Large intestine (tissue), 3 donors: ENCODE data around the gene SEMA5A. TPM values are rescaled to one million over a fixed set of nuclear protein-coding genes. Genes with fewer than 3 reads are reported as not detected.

ENCODE experiments used
- DNase-seq, 2 donors: peaks; one replicate each; pipeline versions ENCODE4 v3.0.0 to v3.0.0-alpha.2; 2013
- H3K27ac ChIP-seq: one replicate; pipeline ENCODE4 v1.5.1; 2013; ENCODE audit warnings: low read length
- H3K27me3 ChIP-seq: 2 replicates; pipeline ENCODE4 v1.6.1; 2013; ENCODE audit warnings: low read length; ENCODE audit not compliant: control insufficient read depth, insufficient read depth
- H3K36me3 ChIP-seq: 2 replicates; pipeline ENCODE4 v1.6.1; 2013; ENCODE audit warnings: low read length; ENCODE audit not compliant: control insufficient read depth, insufficient read depth
- H3K4me1 ChIP-seq: one replicate; pipeline ENCODE4 v1.6.1; 2013; ENCODE audit warnings: low read length; ENCODE audit not compliant: control insufficient read depth, insufficient read depth
- H3K4me3 ChIP-seq: one replicate; pipeline ENCODE4 v1.5.1; 2013; ENCODE audit warnings: low read length
- H3K9me3 ChIP-seq: one replicate; pipeline ENCODE4 v1.6.1; 2013; ENCODE audit warnings: mild to moderate bottlenecking, low read depth, low read length, moderate library complexity; ENCODE audit not compliant: control insufficient read depth
- WGBS: methylation state at CpG from one replicate; pipeline ENCODE4 v1.1.5; 2013; ENCODE audit warnings: low lambda C conversion rate; ENCODE audit not compliant: insufficient coverage; 5-methylcytosine and 5-hydroxymethylcytosine counted together
- polyA plus RNA-seq: library from polyadenylated mRNA; unstranded; fragments of 120-200 nt; gene quantifications from one replicate; pipeline ENCODE4 v1.2.1, GENCODE V29; 2013

The SEMA5A gene
- polyA plus RNA-seq, 1 donor = 11.9 TPM

DNA sequence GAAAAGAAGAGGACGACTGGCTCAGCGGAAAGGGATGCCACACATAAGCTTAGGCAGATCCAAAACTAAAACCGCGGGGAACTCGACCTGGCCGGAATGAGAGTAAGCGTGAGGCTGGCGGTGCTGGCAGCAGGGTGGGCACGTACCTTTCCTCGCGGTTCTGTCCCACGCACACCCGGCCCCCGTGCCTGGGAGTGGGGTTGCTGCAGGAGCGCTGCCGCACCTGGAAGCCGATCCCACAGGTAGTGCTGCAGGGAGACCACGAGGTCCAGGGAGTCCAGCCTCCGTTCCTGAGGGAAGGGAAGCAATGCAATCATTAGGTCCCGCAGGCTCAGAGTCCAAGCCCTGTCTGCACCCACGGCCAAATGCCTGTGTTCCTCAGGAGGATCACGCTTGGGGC is 427.0 kb downstream of the SEMA5A start:
- WGBS = no CpG with 5 or more reads among the region's 22 CpGs
- no peak for DNase-seq
- H3K36me3 ChIP-seq = peaks cover 13% of the 10 kb centered on the region
- H3K27ac ChIP-seq = no peak overlapping the region
- H3K4me1 ChIP-seq = no peaks in the 10 kb centered on the region
- no peaks in the 10 kb centered on the region for H3K9me3 ChIP-seq
- H3K4me3 ChIP-seq = no peak overlapping the region
- no peaks in the 10 kb centered on the region for H3K27me3 ChIP-seq

DNA sequence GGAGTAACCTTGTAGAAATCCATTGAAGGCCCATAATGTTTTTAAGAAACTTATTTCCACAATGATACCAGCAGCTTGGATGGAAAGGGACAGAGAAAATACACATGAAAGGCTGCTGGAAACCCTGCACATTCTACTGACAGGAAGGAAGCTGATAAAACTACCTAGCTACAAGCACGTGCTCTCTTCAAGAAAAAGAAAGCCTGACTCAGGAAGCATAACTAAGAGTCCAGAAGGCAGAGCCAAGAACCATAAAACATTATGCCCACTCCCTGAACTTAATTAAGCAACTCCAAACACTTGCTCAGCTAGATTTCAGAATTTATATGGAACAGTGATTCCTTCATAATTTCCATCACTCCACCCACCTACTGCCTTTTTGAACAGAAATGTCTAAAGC is 430.8 kb downstream of the SEMA5A start:
- no CpG with 5 or more reads among the region's 1 CpG for WGBS
- H3K27me3 ChIP-seq = no peaks in the 10 kb centered on the region
- H3K9me3 ChIP-seq = no peaks in the 10 kb centered on the region
- no peaks in the 10 kb centered on the region for H3K4me1 ChIP-seq
- H3K27ac ChIP-seq = no peak overlapping the region
- H3K36me3 ChIP-seq = peaks cover 13% of the 10 kb centered on the region
- no peak overlapping the region for H3K4me3 ChIP-seq
- DNase-seq = no peak

DNA sequence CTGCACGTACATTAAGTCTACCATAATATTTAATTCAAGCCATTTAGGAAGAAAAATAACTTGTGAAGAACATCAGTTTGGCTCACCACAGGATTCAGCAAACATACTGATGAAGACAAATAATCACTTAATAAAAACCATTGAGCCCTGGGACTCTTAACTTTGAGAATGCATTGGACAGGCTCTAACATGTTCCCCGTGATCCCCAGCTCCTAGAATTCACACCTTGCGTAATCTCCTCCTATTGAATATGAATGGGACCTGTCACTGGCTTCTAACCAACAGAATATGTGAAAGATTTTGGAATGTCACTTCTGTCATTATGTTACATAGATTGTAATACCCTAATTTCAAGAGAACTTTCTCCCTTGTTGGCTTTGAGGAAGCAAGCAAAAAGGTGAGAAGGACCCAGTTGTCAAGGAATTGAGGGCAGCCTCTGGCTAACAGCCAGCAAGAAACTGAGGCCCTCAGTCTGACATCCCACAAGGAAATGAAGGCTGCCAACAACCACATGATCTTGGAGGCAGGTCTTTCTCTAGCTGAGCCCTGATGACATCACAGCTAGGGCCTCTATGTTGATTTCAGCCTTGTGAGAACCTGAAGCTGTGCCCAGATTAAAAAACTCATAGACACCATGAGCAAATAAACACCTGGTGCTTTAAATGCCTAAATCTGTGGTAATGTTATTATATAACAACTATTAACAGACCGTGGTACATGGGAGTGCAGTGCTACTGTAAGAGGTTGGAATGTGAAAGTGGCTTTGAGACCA is 433.2 kb downstream of the SEMA5A start:
- H3K4me3 ChIP-seq = no peak overlapping the region
- peaks cover 16% of the 10 kb centered on the region for H3K36me3 ChIP-seq
- no peak overlapping the region for H3K27ac ChIP-seq
- H3K9me3 ChIP-seq = no peaks in the 10 kb centered on the region
- DNase-seq = no peak
- H3K4me1 ChIP-seq = no peaks in the 10 kb centered on the region
- WGBS = 100% methylated on average over 2 of the region's 4 CpGs
- H3K27me3 ChIP-seq = no peaks in the 10 kb centered on the region

DNA sequence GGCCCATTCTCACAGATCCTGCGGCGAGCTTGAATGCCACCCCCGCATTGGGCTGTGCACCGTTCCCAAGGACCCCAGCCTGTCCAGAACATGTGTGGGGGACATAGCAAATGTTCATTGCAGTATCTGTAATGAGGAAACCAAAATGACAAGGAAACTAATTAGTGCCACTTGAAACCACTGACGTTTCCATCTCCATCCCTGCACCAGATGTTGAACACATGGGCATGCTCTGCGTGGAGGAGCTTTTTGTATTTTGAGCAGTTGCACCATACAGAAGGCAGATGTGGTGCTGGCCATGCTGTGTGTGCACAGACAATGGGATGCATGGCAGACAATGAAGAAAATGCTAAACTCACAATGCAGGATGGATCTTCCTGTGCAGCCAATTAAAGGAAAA is 437.7 kb downstream of the SEMA5A start:
- no peak for DNase-seq
- Histone ChIP-seq H3K36me3 (peaks cover 12% of the 10 kb centered on the region), H3K4me3 (no peak overlapping the region), H3K9me3 (no peaks in the 10 kb centered on the region), H3K4me1 (no peaks in the 10 kb centered on the region), H3K27ac (no peak overlapping the region), H3K27me3 (no peaks in the 10 kb centered on the region)
- no CpG with 5 or more reads among the region's 6 CpGs for WGBS

DNA sequence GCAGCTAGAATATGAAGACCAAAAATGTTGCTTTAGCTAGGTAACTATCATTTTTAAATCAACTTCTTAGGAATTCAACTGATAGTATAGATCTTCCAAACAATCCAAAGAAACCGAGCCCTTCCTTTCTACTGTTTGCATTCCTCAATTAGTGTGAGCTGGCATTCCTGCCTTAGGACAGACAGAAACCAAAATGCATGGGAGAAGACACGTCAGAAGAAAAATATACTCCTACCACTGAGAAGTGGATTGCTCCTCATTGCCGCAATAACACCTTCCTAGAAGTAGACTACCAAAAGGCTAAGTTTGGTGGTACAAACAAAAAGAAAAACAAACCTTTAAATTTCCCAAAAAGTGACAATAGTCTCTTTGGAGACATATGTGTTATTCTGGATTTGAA is 440.0 kb downstream of the SEMA5A start:
- WGBS = 83% methylated on average over 1 of the region's 3 CpGs
- H3K27me3 ChIP-seq = no peaks in the 10 kb centered on the region
- no peak overlapping the region for H3K4me3 ChIP-seq
- no peaks in the 10 kb centered on the region for H3K4me1 ChIP-seq
- DNase-seq = no peak
- no peaks in the 10 kb centered on the region for H3K9me3 ChIP-seq
- H3K36me3 ChIP-seq = peaks cover 12% of the 10 kb centered on the region
- H3K27ac ChIP-seq = no peak overlapping the region

DNA sequence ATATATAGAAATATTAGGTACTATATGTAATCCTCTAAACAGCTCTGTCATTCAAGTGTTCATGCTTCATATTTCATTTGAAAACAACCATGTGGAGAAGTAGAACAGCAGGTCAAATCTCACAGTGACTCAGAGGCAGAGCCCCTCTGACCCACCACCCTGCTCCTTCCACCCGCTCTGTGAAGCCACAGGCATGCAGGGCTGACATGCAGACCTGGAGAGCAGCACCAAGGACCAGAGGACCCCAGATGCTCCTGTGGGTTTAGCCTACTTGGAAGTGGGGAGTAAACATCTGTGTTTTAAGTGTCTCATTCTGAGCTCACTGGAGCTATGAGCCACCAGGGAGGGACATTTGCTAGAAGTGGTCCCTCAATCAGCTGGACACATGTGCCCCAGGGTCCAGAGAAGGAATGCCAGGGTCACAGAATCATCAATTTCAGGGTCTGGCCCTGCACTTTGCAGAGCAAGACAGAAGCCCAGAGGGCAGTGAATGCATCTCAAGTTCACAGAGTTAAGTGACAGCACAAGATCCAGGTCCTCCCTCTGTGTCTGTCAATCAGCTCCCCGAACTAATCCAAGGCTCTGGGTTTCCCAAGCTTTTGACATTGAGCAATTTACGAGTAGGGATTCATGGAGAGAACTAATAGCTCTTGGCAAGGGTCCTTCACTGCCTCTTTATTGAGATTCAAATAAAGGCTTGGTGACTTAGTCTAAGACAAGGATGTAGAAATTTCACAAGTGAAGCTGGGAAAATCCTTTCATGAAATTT is 441.1 kb downstream of the SEMA5A start:
- H3K36me3 ChIP-seq = peaks cover 12% of the 10 kb centered on the region
- no peaks in the 10 kb centered on the region for H3K9me3 ChIP-seq
- DNase-seq = no peak
- H3K27me3 ChIP-seq = no peaks in the 10 kb centered on the region
- WGBS = no CpG with 5 or more reads among the region's 3 CpGs
- no peaks in the 10 kb centered on the region for H3K4me1 ChIP-seq
- no peak overlapping the region for H3K4me3 ChIP-seq
- no peak overlapping the region for H3K27ac ChIP-seq

DNA sequence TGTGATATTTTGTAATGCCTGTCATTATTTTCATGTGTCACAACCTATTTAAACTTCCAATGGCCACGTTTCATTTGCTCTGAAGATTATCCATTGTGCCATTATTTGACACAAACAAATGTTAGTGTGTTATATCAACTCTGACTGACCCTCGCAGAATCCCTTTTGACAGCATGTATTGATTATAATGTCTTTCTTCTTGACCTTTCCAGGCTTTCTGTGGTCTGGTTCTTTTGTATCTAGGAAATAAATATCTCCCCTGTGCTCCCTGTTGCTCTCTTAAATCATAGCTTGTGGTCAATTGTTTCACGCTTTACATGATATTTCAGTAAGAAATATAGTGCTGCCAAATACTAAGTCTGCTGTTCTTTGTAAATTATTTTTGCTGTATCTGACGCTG is 442.6 kb downstream of the SEMA5A start:
- H3K27me3 ChIP-seq = no peaks in the 10 kb centered on the region
- no peak for DNase-seq
- no peak overlapping the region for H3K27ac ChIP-seq
- H3K9me3 ChIP-seq = no peaks in the 10 kb centered on the region
- H3K4me1 ChIP-seq = no peaks in the 10 kb centered on the region
- peaks cover 11% of the 10 kb centered on the region for H3K36me3 ChIP-seq
- WGBS = 40% methylated on average over 1 of the region's 4 CpGs
- no peak overlapping the region for H3K4me3 ChIP-seq

DNA sequence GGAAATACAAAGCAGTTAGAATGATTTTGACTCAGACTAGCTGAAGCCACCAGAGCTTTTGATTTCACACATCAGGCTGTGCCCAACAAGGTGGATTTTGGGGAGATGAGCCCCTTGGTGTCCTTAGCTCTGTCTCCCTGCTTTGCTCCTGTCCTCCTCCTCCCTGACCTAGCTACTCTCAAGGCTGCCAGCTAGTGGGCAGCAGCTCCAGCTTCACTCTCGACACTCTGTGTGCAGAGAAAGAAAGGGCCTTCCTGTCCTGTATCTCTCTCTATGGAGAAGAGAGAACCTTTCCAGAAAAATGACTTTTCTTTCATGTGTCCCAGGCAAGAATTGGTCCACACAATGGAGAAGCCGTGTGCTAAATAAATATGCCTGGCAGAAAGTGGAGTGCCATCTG is 446.2 kb downstream of the SEMA5A start:
- Histone ChIP-seq H3K27me3 (no peaks in the 10 kb centered on the region), H3K4me1 (no peaks in the 10 kb centered on the region), H3K4me3 (no peak overlapping the region), H3K9me3 (no peaks in the 10 kb centered on the region), H3K27ac (no peak overlapping the region), H3K36me3 (no peaks in the 10 kb centered on the region)
- DNase-seq = no peak
- no CpG with 5 or more reads among the region's 2 CpGs for WGBS

DNA sequence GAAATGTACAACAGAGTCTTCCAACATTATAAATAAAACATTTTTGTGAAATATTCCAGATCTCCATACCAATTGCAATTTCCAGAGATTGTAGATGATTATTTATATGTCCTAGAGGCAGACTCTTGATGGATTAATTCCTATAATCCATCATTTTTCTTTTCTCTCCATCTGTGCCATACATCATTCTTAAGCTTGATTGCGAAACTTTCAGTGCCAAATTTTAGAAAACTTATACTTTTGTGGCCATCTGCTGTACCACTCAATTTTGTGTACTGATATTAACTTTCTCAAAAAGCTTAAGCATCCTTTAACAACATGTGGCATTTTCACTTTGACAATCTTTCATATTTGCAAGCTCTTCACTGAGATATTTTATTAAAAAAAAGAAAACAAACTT is 446.9 kb downstream of the SEMA5A start:
- 100% methylated on average over 1 of the region's 1 CpG for WGBS

DNA sequence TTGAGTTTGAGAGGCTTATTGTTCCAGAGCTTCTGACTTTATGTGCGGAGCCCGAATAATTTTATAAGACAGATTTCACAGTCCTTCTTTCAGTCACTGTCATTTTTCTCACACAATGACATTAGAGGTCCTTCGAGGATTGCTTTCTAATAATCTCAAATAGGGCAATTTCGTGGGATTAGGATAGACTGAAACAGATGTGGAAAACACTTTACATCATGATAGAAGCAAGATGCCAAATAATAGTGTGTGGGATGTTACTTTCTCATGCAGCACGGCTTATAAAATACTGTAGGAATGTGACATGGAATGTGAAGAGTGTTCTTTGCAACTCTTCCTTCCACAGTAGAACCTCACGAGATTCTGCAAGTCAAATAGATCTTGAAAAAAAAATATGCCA is 451.3 kb downstream of the SEMA5A start:
- no CpG with 5 or more reads among the region's 6 CpGs for WGBS
- no peak for DNase-seq
- Histone ChIP-seq H3K4me3 (no peak overlapping the region), H3K4me1 (no peaks in the 10 kb centered on the region), H3K27me3 (no peaks in the 10 kb centered on the region), H3K9me3 (no peaks in the 10 kb centered on the region), H3K36me3 (no peaks in the 10 kb centered on the region), H3K27ac (no peak overlapping the region)

More for the DNA sequence above, 446.9 kb downstream of the SEMA5A start:
- Histone ChIP-seq H3K4me1 (no peaks in the 10 kb centered on the region), H3K27ac (no peak overlapping the region), H3K9me3 (no peaks in the 10 kb centered on the region), H3K4me3 (no peak overlapping the region), H3K27me3 (no peaks in the 10 kb centered on the region), H3K36me3 (no peaks in the 10 kb centered on the region)
- no peak for DNase-seq
